ENCODE results near the gene FOSL2. TPM values are rescaled to one million over a fixed set of nuclear protein-coding genes. Genes with fewer than 3 reads are reported as not detected.

The FOSL2 gene
- polyA plus RNA-seq, 3 donors = 24.8 to 270 (median 28.6) TPM

DNA sequence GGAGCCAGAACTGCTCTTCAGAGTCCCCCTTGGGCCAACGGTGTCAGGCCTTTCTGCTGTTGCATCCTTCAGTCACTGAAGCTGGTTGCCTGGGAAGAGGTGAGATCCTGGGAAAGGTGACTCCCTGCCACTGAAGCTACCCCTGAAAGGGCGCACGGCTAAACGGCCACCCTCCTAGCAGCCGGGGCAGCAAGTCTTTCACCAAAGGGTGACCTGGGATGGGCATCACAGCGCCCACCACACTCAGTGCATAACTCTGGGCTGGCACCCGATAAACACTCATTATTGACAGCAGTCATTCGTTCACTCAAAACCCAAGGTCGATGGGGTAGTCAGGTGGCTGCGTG lies 26.5 kb upstream of the FOSL2 start:
- Mint-ChIP-seq H3K27me3 (ENCODE audit: low read depth in 3 of 3) (peaks cover 4 to 18% (median 13%) of the 10 kb centered on the region in 3 donors), H3K4me1 (peaks cover 49% of the 10 kb centered on the region), H3K4me3 (peak overlapping the region in 1 of 2 donors; percentile 84), H3K27ac (peak overlapping the region in 3 of 7 donors; percentile 74 to 92 (median 83)), H3K36me3 (peaks cover 0 to 13% of the 10 kb centered on the region in 2 donors), H3K9me3 (peaks cover 0 to 2% (median 0%) of the 10 kb centered on the region in 7 donors)
- Histone ChIP-seq H3K27ac (ENCODE audit: low read depth in 1 of 2, low read length in 2 of 2) (peak overlapping the region in 1 of 2 donors; percentile 4), H3K4me1 (ENCODE audit: control insufficient read depth in 1 of 2, insufficient read depth in 2 of 2, low read length in 2 of 2) (peaks cover 17 to 27% of the 10 kb centered on the region in 2 donors), H3K4me3 (replicated peaks in 1 of 3; ENCODE audit: low read depth in 2 of 3, low read length in 3 of 3) (peak overlapping the region in 1 of 3 experiments; percentile 33), H3K4me2 (replicated peaks; ENCODE audit: extremely low read depth, low read length, poor library complexity, severe bottlenecking) (no peak overlapping the region), H3K9me3 (replicated peaks in 1 of 2; ENCODE audit: control insufficient read depth in 1 of 2, insufficient read depth in 1 of 2, low read length in 2 of 2) (no peaks in the 10 kb centered on the region), H3K36me3 (replicated peaks in 1 of 2; ENCODE audit: control insufficient read depth in 1 of 2, insufficient read depth in 2 of 2, low read length in 2 of 2) (no peaks in the 10 kb centered on the region), H3K27me3 (ENCODE audit: control insufficient read depth in 2 of 2, insufficient read depth in 2 of 2, low read length in 2 of 2) (no peaks in the 10 kb centered on the region), H4K20me1 (ENCODE audit: insufficient read depth, low read length) (no peaks in the 10 kb centered on the region), H3K79me2 (ENCODE audit: insufficient read depth, low read length) (no peaks in the 10 kb centered on the region), H3K9ac (ENCODE audit: insufficient read depth, low read length, poor library complexity, severe bottlenecking) (no peak overlapping the region), H2AFZ (ENCODE audit: insufficient read depth, low read depth, low read length, poor library complexity, severe bottlenecking) (peak overlapping the region; percentile 46)
- 73% methylated on average over 6 of the region's 10 CpGs for WGBS (ENCODE audit: insufficient coverage)
- TF ChIP-seq, protein P1, sequence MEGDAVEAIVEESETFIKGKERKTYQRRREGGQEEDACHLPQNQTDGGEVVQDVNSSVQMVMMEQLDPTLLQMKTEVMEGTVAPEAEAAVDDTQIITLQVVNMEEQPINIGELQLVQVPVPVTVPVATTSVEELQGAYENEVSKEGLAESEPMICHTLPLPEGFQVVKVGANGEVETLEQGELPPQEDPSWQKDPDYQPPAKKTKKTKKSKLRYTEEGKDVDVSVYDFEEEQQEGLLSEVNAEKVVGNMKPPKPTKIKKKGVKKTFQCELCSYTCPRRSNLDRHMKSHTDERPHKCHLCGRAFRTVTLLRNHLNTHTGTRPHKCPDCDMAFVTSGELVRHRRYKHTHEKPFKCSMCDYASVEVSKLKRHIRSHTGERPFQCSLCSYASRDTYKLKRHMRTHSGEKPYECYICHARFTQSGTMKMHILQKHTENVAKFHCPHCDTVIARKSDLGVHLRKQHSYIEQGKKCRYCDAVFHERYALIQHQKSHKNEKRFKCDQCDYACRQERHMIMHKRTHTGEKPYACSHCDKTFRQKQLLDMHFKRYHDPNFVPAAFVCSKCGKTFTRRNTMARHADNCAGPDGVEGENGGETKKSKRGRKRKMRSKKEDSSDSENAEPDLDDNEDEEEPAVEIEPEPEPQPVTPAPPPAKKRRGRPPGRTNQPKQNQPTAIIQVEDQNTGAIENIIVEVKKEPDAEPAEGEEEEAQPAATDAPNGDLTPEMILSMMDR (IDR thresholded peaks at IDR 0.05) = no peak
- intact Hi-C loops (cut with micrococcal nuclease) = loop anchor here in 1 of 2 donors (1.0 kb wide), 1 partner anchor 21 kb away; no protein-coding TSS in a partner anchor
- DNase-seq = no peak

DNA sequence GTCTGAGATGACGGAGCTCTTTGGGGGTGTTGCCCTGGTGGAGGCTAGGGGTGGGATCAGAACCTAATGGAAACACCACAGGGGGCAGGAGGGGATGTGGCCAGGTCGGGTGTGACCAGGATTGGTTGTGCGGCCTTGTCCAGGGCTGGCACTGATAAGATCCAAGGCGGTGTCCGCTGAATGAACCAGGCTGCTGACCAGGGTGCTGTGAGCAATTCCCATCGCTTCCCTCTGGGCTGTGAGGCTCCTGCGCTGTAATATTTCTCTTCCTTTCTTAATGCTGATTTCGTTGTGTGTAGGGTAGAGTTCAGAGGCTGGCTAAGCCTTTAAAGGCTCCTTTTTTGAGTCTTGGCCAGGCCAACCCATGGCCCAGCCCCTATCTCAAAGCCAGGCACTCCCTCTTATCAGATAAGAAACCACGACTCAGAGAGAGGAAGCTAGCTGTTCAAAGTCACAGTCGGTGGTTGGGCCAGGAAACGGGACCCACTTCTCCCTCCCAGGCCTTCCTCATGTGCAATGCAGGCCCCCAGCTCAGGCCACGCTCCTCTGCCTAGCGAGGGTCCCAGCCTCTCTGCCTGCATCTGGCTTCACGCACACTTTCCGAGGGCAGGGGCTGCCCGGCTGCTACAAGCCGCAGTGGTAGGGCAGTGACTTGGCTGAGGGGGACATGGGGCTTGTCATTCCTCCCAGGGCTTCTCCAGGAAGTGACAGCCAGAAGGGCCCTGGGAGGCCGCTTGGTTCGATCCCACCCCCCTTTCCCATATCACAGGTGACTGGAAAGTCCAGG lies 26.0 kb upstream of the FOSL2 start:
- peaks cover 16 to 23% of the 10 kb centered on the region in 2 donors for H3K4me1 ChIP-seq (ENCODE audit: control insufficient read depth in 1 of 2, insufficient read depth in 2 of 2, low read length in 2 of 2)
- Mint-ChIP-seq H3K4me1 (peaks cover 45% of the 10 kb centered on the region), H3K27me3 (ENCODE audit: low read depth in 3 of 3) (peaks cover 4 to 15% (median 13%) of the 10 kb centered on the region in 3 donors), H3K9me3 (peaks cover 0 to 2% (median 0%) of the 10 kb centered on the region in 7 donors), H3K4me3 (peak overlapping the region; percentile 67 to 84), H3K27ac (peak overlapping the region in 6 of 7 donors; percentile 58 to 92 (median 78)), H3K36me3 (peaks cover 0 to 11% of the 10 kb centered on the region in 2 donors)
- 22% methylated on average over 8 of the region's 19 CpGs for WGBS (ENCODE audit: insufficient coverage)
- TF ChIP-seq, protein P1 (IDR thresholded peaks at IDR 0.05) = no peak
- no peaks in the 10 kb centered on the region for H3K9me3 ChIP-seq (replicated peaks in 1 of 2; ENCODE audit: control insufficient read depth in 1 of 2, insufficient read depth in 1 of 2, low read length in 2 of 2)
- intact Hi-C loops (cut with micrococcal nuclease) = loop anchor here in 1 of 2 donors (1.0 kb wide), 1 partner anchor 21 kb away; no protein-coding TSS in a partner anchor
- peak overlapping the region in 1 of 2 donors; percentile 4 for H3K27ac ChIP-seq (ENCODE audit: low read depth in 1 of 2, low read length in 2 of 2)
- H2AFZ ChIP-seq (ENCODE audit: insufficient read depth, low read depth, low read length, poor library complexity, severe bottlenecking) = peak overlapping the region; percentile 46
- peak overlapping the region in 1 of 3 experiments; percentile 33 for H3K4me3 ChIP-seq (replicated peaks in 1 of 3; ENCODE audit: low read depth in 2 of 3, low read length in 3 of 3)
- H3K9ac ChIP-seq (ENCODE audit: insufficient read depth, low read length, poor library complexity, severe bottlenecking) = no peak overlapping the region
- DNase-seq = peak; percentile 42 to 66 (median 56)
- no peaks in the 10 kb centered on the region for H3K27me3 ChIP-seq (ENCODE audit: control insufficient read depth in 2 of 2, insufficient read depth in 2 of 2, low read length in 2 of 2)
- H3K36me3 ChIP-seq (replicated peaks in 1 of 2; ENCODE audit: control insufficient read depth in 1 of 2, insufficient read depth in 2 of 2, low read length in 2 of 2) = no peaks in the 10 kb centered on the region
- peak overlapping the region; percentile 56 for H3K4me2 ChIP-seq (replicated peaks; ENCODE audit: extremely low read depth, low read length, poor library complexity, severe bottlenecking)
- H4K20me1 ChIP-seq (ENCODE audit: insufficient read depth, low read length) = no peaks in the 10 kb centered on the region
- H3K79me2 ChIP-seq (ENCODE audit: insufficient read depth, low read length) = no peaks in the 10 kb centered on the region

Measured in CD14-positive monocyte (primary cell).